Hematopoietic multipotent progenitor cell treated with erythropoietin and hydrocortisone succinate and interleukin-3 and kit ligand, for 4 days (in vitro differentiated cells): ENCODE measurements around the gene FAF1.

Experiments used
- DNase-seq: peaks from one replicate; pipeline ENCODE4 v3.0.0-alpha.2; 2015

Gene FAF1

DNA sequence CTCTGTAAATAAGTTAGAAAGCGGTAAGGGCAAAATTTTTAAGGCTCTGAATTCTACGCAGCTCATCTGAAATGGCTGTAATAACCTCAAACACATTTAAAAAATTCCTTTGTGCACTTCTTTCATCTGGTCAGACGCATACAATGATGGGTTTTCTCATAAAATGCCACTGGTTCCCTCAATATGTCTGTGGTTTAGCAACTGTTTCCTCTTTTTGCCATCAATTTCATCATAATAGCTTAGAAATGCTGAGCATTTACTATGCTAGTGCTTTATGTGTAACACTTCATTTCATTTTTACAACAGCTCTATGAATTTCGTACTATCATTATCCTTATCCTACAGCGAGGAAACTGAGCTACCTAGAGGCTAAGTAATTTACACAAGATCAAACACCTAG lies 501.6 kb downstream of the FAF1 start:
- peak; percentile 77 for DNase-seq

DNA sequence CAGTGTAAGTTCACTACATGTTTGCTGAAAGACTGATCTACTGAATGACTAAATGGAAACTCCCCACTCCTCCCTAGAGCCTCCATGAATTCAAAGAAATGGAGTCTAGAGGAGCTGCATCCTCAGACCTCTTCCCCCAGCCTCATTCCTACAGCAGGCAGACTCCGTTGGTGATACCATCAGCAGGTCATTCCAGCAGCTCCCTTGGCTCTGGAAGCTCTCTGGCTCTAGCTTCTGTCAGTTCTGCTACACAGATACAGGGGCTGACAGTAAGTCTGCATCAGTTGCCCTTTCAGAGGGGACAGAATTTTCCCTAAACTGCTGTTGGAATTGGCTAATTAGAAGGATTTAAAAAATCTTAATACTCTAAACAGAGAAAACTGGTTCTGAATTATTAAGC lies 505.2 kb downstream of the FAF1 start:
- DNase-seq = no peak

DNA sequence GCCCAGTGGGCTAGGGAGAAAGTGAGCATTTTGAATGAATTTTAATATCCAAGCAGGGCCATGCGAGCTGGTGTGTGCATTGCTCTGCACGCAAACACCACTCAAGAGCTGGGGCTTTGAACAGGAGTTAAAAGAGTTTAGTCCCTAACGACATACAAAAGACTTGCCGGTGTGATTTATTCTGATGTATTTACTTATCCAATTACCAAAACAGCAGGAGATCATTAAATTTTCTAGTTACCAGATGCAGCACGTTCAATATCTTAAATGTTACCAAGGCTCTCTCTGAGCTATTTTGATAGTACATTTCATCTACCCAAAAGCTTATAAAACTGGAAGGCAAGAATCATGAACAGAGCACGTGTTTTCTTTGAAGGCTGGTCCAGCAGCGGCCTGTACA lies 506.8 kb downstream of the FAF1 start:
- DNase-seq = no peak

DNA sequence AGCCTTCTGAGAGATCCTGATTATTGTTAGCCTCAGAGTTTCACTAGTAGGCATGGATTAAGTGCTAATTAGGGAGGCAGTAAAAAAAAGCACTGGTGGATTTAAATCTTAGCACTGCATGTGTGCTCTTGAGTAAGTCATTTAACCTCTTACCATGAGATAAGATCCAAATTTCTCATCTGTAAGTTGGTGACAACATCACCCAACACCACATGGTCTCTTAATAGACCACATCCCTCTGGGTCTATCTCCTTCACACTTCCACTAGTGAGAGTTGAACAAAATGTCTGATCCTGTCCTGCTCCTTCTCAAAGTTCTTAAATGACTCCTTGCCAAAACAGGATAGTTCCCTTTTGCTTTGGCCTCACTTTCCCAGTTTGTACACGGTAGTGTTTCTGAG lies 507.4 kb downstream of the FAF1 start:
- peak; percentile 70 for DNase-seq

DNA sequence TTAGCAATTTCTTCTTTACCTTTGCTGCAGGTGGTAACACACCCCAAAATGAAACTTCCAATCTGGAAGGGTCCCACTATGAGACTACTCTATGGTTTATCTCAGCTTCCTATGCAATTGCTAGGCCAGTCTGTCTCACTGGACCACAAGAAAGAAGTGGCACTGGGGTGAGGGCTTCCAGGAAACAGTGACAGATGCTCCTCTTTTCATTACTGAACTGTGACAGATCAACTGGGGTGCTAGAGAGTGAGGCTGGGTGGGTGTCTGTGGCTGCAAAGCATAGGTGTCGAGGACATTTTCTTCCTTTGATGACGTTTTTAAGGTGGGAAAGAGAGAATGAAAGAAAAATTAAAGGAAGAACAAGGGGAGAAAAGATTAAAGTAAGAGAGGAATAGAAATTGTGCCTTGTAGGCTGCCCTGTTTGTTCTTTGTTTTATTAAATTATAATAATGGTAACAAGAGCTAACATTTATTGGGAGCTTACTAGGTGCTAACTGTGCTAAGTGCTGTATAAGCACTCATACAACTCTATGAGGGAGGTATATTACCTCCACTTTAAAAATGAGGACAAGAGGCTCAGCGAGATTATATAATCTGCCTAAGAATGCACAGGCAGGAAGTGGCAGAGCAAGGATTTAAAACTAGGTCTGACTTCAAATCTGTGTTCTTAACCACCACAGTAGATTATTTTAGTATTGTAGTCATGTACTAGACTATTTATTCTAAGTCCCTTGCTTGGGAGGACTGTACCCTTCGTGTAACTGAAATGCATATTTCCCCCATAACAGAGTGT lies 509.0 kb downstream of the FAF1 start:
- no peak for DNase-seq

DNA sequence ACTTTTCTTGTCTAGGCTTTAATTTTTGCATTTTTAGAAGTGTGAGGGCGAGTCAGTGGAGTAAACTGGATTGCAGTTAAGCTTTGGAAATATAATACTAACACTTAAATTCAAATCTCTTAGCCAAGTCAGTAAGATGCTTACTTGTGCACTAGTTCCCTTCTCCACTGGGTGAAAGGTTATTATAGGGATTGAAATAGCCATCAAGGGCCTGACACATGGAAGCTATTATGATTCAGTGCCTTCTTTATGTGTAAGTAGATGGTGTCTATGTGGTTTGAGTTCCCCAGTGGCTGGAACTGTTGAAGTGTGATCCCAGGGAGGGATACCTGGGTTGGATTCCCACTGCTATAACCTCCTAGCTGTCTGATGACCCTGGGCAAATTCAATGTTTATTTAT lies 512.1 kb downstream of the FAF1 start:
- no peak for DNase-seq

DNA sequence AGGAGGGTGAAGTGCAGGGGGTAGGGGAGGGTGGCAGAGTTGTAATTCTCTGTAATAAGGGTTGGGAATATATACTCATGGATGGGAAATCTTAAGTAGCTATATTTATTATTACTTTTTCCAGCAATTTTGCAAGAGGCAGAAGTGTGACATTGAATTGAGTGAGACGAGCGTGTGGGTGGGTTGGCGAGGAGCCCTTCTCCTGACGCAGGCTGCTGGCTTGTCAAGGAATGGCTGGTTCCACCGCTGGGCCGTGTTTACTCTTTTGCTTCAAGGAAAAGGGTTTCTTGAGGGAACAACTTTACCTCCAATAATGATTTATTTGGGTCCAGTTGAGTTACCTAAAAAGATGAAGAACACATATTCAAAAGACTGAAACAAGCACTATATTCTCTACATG lies 518.9 kb downstream of the FAF1 start:
- no peak for DNase-seq

DNA sequence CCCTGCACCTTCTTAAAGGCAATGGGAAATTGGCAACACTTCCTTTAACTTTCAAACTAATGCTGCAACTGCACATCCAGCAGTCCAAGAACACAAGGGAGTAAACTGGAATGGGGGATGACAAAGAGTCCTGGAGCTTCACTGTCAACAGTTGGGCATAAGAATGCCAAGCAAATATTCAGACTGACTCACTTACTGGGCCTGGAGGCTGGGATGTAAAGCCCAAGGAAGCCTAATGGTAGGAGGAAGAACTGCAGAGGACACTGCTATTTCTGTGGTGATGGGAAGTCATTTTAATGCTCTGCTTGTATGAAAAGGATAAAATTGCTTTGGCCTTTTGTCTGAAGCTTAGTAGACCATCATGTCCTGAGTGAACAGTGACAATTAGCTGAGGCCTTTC lies 521.1 kb downstream of the FAF1 start:
- no peak for DNase-seq

DNA sequence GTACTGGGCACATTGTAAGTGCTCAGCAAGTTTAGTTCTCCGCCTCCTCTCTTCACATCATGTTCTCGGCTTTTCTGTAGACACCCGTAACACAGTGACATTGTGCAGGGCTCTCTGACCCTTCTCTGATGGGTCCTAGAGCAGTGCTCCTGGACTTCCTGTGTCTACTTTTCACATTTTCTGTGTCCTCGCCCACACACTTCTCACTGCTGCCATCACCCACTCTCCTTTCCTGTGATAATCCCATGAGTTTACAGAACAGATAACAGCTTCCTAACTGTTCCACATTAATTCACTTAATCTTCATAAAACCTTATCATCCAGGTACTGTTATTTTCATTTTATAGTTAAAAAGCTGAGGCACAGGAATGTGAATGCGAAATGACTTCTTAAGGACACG lies 523.6 kb downstream of the FAF1 start:
- no peak for DNase-seq

DNA sequence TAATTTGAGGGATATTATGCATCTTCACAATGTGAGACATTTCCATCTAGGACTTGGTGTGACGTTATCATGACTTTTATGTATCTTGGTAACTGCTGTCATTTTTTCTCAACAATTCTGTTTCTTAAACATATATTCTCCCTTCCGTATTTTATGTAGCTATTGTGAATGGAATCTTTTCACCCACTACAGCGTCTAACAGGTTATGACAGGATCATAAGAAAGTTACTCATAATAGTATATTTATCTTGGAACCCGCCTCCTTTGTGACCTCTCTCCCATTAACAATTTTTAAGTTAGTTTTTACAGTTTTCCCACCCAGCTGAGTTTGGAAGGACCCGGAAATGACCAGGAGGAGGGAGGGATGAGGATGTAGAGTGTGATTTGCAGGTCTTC lies 530.1 kb downstream of the FAF1 start:
- DNase-seq = no peak

DNA sequence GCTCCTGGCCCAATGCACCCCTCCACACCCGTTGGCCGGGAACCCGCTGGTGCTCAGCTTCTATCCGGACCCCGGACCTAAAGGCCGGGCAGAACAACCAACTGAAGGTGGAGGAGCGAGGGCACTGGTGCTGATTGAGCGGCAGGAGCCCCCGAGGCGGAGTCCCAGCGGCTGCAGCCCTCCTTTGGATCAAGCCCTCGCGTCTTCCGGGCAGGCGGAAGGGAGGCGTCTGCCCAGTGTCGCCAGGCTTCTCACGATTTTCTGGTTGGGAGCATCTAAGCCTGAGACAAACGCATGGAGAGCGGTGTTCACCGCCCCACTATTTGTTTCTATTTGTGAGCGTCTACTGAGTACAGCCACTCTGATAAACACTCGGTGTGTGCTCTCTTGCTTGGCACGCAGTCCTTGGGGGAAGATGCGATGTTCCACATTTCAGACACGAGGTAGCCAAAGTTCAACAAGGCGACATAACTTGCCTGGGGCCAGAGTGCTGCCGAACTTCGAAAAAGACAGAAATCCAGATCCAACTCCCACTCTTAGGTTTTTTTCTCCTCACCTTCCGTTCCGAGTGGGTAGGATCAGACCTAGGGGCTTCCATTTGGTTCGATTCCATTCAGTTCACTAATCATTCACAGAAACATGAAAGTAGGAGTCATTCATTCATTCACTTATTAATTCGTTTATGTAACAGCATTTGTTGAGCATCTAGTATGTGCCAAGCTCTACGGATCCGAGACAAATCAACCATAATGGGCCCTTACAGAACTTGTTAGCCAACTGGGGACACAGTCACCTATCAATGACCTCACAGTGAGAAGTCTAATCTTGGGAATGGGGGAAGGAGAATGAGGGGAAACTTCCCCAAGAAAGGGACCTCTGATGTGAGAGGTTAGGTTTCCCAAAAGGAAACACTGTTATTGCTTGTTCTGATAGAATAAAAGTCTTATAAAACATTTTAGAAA lies 532.0 kb downstream of the FAF1 start:
- DNase-seq = no peak

DNA sequence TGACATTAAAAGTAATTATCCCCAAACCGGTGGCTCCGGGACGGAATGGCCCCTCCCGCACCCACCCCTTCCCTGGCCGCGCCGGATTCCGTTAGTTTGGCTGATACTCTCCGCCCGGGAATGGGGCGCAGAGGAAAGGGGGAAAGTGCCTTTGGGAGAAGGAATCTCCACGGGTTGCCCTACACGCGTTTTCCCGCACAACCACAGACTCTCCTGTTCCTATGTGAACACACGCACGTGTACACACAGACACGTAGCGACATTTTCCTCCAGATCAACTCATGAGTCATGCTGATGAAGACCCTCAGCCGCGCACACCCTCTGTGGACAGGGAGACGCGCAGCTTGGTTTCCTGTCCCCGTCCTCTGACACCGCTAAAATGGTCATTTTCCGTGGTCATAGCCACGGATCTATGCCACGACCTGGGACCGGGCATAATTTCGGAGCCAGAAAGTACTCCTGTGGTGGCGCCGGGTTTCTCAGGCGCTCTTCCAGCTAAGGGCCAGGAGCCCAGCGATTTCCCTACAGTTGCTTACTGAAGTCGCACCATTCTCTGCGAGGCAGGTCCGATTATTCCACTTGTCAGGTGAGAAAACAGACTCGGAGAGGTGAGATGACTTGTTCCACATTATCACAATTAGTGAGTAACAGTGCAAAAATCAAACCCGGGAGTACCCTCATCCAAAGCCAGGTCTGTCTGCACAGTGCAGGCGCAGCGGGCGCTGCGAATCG lies 532.8 kb downstream of the FAF1 start:
- no peak for DNase-seq

DNA sequence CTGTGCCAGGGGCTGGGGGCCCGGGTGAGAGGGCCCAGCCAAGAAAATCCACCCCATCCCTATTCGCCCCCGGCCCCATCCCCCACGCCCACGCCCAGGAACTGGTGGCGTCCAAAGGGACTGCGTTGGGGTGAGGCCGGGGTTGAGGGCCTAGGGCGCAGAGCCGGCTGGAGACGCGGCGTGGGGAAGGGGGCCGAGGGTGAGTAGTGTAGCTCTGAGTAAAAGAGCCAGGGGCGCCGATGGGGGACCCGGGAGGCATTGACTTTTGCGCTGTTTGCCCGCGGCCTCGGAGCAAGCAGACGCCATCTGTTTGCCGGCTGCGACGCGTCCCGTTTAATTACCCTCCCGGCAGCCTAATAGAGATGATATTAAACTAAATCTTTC lies 533.4 kb downstream of the FAF1 start:
- DNase-seq = no peak

DNA sequence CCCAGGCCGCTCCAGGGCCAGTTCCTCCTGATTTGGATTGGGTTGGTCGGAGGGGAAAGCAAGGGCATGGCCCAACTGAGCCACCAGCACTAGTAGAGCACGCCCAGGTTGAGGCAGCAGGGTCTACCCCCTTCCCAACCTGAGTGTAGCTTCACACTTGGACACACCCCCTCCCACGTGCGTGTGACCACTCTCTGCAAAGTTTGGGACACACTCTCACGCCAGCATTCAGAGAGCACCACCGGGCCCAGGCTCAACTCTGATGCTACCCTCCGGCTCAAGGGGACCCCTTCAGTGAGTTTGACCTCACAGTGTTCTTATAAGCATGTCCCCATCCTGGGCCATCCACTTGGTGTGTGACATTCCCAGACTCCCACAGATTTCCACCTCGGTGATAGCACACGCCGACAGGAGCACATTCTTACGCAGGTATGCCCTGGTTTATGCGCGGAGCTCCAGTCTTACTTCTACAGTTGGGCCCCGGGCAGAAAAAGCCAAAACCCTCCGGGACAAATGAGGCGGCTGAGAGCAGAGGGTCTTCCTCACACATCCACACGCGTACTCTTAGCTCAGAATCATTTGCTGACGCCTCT lies 533.9 kb downstream of the FAF1 start:
- DNase-seq = no peak

DNA sequence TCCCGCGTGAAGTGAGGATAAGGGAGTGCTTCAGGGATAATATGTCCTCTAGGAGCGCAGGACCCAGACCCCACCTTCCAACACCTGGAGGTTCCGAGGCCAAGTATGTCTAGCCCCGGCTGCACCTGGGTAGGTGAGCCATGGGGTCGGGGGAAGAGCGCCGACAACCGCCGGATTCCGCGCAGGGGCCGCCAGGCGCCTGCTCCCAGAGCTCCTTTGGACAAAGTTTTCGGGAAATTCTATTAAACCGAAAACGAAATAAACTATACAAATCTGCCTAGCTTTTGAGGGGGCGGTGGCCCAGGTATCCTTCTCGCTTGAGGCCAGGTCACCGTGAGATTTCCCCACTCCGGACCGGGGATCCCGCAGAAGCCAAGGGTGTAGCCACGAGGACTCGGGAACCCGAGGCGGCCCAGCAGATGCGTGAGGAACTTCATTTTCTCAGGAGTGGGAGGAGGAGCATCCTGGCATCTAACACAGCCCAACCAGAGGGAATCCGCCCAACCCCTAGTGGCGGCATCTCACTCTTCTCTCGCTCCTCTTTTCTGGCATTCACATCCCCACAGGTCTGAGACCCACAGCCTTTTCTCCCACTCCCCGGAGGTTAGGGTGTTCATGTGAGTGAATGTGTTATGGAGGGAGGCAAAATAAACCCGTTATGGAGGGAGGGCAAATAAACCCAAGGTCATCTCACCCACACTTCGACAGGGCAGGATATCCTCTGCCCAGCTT lies 534.5 kb downstream of the FAF1 start:
- no peak for DNase-seq

DNA sequence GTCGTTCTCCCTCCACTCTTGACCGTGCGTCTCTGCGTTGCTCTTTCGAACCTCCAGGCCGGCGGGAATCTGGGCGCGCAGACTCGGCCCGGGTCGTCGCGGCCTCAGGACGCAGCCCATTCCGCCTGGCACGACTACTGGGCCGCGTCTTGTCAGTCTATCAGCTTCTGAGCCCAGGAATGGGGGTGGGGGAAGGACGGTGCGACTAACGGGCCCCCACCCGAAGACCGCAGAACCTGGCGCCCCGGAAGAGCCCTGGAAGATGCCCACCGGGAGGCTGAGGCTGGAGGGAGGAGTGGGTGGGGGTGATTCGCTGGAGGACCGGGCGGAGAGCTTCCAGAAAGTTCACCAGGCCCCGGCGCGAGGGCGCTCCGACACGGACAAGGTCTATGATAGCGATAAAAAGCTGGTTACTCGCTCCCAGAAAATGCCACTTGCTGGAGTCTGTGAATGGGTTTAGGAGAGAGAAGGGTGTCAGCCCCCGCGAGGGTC lies 535.1 kb downstream of the FAF1 start:
- no peak for DNase-seq

DNA sequence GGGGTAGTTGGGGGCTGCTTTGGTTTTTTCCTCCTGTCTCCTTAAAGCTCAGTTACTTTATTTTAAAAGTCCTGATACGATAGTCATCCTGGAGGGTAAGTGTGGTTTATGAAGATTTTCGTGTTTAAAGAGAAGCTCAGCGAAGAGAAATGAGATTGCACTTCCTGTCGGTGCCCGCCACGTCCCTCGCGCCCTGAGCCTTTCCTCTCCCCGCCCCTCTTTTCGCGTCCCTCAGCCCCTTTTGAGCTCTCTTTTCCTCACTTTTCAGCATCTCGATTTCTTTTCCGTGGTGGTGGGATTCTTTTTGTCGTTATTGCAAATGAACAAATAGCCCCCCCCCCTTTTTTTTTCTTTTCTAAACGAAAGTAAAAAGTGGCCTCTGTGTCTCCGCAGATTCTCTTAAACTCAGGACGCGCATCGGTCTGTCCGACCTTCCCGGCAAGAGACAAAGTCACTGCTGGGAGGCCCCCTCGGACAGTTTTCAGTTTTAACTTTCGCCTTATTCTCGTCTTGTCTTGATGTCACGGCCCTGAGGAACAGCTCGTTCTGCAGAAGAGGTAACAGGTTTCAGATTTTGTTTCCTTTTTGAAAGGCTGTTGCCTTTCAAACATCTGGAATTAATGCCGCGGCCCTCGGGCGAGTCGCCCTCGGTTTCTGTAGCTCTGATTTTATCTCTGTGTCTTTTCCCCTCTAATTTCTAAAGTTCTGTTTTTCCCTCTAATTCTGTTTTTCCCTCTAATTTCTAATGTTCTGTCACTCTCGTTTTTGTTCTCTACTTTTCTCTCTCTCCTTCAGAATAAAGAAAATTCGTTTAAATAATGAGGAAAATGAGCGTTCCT lies 535.8 kb downstream of the FAF1 start:
- DNase-seq = peak; percentile 53

DNA sequence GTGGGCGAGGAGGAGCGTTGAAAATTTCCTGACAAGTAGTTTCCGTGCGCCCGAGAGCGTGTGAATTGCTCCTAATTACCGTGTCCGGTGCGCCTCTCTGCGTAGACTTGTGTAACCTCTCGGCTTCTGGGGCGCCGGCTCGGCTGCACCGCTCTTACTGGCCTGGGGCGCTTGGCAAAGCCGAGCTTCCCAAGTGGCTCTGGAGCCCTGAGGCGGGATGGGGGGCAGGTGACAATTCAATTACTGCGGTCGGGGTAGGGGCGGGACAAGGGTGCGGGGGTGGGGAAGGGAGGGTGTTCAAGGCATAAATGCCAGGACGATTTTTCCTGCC lies 536.4 kb downstream of the FAF1 start:
- DNase-seq = peak; percentile 64

DNA sequence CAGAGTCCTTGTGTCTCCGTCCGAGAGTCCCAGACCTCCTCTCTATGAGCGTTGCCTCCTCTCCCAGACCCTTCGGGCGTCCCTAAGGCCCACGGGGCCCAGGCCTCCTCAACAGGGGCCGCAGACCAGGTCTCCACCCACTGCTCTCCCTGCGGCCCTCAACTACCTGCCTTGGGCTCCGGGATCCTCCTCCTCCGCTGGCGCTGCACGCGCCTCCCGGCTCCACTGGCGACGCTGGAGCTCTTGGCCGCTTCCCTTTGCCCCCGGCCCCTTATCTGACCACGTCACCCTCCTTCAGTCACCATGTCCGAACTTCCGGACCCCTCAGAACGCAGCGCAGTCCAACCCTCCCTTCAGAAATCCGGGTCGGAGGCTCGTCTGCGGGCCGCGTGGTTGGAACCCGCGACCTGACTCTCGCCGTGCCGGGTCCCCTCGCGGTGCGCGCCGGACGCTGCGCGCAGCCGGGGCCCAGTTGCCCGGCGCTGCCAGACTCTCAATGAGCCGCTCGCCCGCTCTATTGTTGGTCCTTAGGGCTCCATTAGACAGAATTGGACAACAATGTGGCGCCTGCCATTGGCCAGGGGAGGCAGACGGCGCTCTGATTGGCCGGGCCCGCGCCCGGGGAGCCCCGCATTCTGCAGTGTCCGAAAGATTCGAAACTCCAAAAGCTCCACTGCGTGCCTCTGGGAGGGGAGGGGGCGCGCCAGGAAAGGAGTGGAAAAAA lies 537.0 kb downstream of the FAF1 start, which contains the start of gene DMRTA2:
DMRTA2 (minus strand) TSS at position 498 of the 724 bp plus-strand sequence. CDS start 1,907 bp downstream, outside the sequence.
- DNase-seq = no peak

DNA sequence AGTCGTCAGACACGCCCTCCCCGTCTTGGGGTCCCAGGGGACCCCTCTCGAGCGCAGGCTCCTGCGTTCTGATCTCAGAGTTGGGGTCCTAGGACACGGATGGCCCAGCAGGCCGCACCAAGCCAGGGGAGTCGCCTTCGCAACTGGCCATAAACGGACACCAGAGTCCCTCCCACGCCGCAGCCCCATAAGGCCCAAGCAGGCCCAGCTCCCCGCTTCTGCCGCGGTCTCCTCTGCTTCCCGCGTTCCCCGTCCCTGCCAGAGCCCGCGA lies 537.5 kb downstream of the FAF1 start:
- no peak for DNase-seq
